ENCODE data around the gene C11orf24.
"Not testable (repeated sequence)": the region's sequence is repeated elsewhere in the genome, so short reads cannot be mapped to it uniquely, and the experiment has no call there.

C11orf24 gene

GRCh38 chr11:68251765-68252164 lies 20.0 kb downstream of the C11orf24 start:
- no peak for DNase-seq (ENCODE audit: low read depth in 2 of 2)

- DNase-seq (ENCODE audit: low read depth in 2 of 2), result not testable (repeated sequence)
These were observed 26.9 kb downstream of the C11orf24 start for GRCh38 chr11:68244912-68245311.

GRCh38 chr11:68243847-68244246 lies 27.9 kb downstream of the C11orf24 start:
- DNase-seq (ENCODE audit: low read depth in 2 of 2), result not testable (repeated sequence)

DNA sequence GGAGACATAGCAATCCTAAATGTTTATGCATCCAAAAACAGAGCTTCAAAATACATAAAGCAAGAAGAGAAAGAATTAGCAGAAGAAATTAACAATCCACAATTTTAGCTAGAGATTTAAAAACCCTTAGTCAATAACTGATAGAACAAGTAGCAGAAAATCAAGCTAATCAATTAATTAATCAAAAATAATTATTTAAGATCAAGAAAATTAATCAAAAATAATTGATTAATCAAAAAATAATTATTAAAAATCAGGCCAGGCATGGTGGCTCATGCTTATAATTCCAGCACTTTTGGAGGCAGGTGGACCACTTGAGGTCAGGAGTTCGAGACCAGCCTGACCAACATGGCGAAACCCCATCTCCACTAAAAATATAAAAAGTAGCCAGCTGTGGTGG lies 29.2 kb downstream of the C11orf24 start:
- no peak for DNase-seq (ENCODE audit: low read depth in 2 of 2)

- no peak for DNase-seq (ENCODE audit: low read depth in 2 of 2)
These were observed 40.2 kb downstream of the C11orf24 start for GRCh38 chr11:68231621-68232020.

- DNase-seq (ENCODE audit: low read depth in 2 of 2), result no peak
These were observed 42.2 kb downstream of the C11orf24 start for GRCh38 chr11:68229601-68230000.

- DNase-seq (ENCODE audit: low read depth in 2 of 2), result no peak
These were observed 45.4 kb downstream of the C11orf24 start for GRCh38 chr11:68226421-68226820.

- no peak for DNase-seq (ENCODE audit: low read depth in 2 of 2)
These were observed 47.2 kb downstream of the C11orf24 start for GRCh38 chr11:68224606-68225005.

DNA sequence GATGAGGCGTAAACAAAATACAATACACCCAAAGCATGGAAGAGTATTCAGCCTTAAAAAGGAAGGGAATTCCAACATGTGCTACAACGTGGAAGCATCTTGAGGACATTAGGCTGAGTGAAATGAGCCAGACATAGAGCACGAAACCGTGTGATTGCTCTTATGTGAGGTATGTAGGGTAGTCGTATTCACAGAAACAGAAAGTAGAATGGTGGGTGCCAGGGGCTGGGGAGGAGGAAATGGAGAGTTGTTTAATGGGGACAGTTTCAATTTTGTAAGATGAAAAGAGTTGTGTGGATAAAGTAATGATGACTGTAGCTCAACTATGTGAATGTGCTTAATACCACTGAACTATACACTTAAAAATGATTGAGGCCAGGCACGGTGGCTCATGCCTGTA lies 48.5 kb downstream of the C11orf24 start:
- no peak for DNase-seq (ENCODE audit: low read depth in 2 of 2)

DNA sequence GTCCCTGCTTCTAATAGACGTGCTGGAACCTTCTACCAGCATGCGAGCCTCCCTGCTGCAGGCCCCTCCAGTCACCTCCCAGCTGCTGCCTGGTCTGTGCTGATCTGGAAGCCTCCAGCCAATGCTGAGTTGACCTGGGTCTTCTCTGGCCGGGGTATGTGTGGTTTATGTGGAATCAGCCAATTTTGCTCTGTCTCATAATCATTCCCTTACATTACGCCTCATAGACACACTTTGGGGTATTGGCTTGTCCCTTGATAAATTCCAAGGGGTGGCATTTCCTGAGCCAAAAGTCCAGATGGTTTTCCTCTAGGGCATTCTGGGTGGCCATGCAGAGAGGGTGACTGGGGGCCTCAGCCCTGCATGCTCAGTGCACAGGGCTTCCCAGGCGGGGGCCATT lies 50.4 kb downstream of the C11orf24 start:
- no peak for DNase-seq (ENCODE audit: low read depth in 2 of 2)

- DNase-seq (ENCODE audit: low read depth in 2 of 2), result no peak
These were observed 55.4 kb downstream of the C11orf24 start for GRCh38 chr11:68216171-68216938.

GRCh38 chr11:68215524-68216170 lies 56.1 kb downstream of the C11orf24 start:
- no peak for DNase-seq (ENCODE audit: low read depth in 2 of 2)

- DNase-seq (ENCODE audit: low read depth in 2 of 2), result peak; percentile 21 to 24
These were observed 56.7 kb downstream of the C11orf24 start for GRCh38 chr11:68215087-68215445.

GRCh38 chr11:68214173-68215086 lies 57.3 kb downstream of the C11orf24 start:
- no peak for DNase-seq (ENCODE audit: low read depth in 2 of 2)

GRCh38 chr11:68213555-68214172 lies 58.1 kb downstream of the C11orf24 start:
- DNase-seq (ENCODE audit: low read depth in 2 of 2), result peak; percentile 73

GRCh38 chr11:68213135-68213515 lies 58.6 kb downstream of the C11orf24 start, which contains the start of gene KMT5B:
TSS of gene KMT5B (minus strand) at chr11:68213296. CDS start at chr11:68190076, 23,220 bp downstream.
- DNase-seq (ENCODE audit: low read depth in 2 of 2), result peak; percentile 47 to 65

- DNase-seq (ENCODE audit: low read depth in 2 of 2), result peak; percentile 17 to 37
These were observed 59.2 kb downstream of the C11orf24 start for GRCh38 chr11:68212421-68213134.

DNA sequence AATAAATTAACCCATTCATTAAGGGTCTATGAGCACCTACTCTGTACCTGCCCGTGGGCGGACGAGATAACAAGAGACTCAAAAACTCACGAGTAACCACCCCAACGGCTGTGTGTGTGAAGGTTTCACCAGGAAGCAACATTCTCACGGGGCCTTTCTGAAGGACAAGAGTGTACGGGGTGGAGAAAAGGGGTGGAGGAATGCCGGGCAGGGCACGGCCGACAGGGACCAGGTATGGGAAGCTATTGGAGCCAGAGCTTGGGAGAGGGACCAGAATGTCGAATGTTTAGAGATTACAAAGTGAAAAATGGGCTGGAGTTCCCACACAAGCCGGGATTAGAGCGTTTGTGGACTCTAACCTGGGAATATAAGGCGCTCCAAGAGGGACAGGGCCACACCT lies 60.2 kb downstream of the C11orf24 start:
- no peak for DNase-seq (ENCODE audit: low read depth in 2 of 2)
